Measurements from ENCODE around the gene CCNT1.
"Not testable (repeated sequence)": the region's sequence is repeated elsewhere in the genome, so short reads cannot be mapped to it uniquely, and the experiment has no call there.

The CCNT1 gene

GRCh38 chr12:48691826-48692487, 24.6 kb downstream of the CCNT1 start:
- DNase-seq (ENCODE audit: low read depth in 2 of 2) = no peak

- no peak for DNase-seq (ENCODE audit: low read depth in 2 of 2)
Observed at GRCh38 chr12:48690990-48691389, 25.5 kb downstream of the CCNT1 start.

- DNase-seq (ENCODE audit: low read depth in 2 of 2) = no peak
Observed at GRCh38 chr12:48690436-48690835, 26.1 kb downstream of the CCNT1 start.

GRCh38 chr12:48688836-48689235, 27.7 kb downstream of the CCNT1 start:
- no peak for DNase-seq (ENCODE audit: low read depth in 2 of 2)

- DNase-seq (ENCODE audit: low read depth in 2 of 2) = no peak
Observed at GRCh38 chr12:48687592-48687991, 28.9 kb downstream of the CCNT1 start.

- no peak for DNase-seq (ENCODE audit: low read depth in 2 of 2)
Observed at GRCh38 chr12:48686615-48687334, 29.7 kb downstream of the CCNT1 start.

- no peak for DNase-seq (ENCODE audit: low read depth in 2 of 2)
Observed at GRCh38 chr12:48686037-48686595, 30.4 kb downstream of the CCNT1 start.

- DNase-seq (ENCODE audit: low read depth in 2 of 2) = no peak
Observed at GRCh38 chr12:48683534-48683933, 33.0 kb downstream of the CCNT1 start.

- DNase-seq (ENCODE audit: low read depth in 2 of 2) = no peak
Observed at GRCh38 chr12:48682927-48683326, 33.6 kb downstream of the CCNT1 start.

- not testable (repeated sequence) for DNase-seq (ENCODE audit: low read depth in 2 of 2)
Observed at GRCh38 chr12:48682533-48682905, 34.0 kb downstream of the CCNT1 start.

- peak; percentile 95 to 96 for DNase-seq (ENCODE audit: low read depth in 2 of 2)
Observed at GRCh38 chr12:48681710-48682532, 34.6 kb downstream of the CCNT1 start, which contains the start of gene KANSL2. Gene KANSL2, minus strand, starts transcription at chr12:48682238. Its CDS starts 606 bp downstream, at chr12:48681632.

GRCh38 chr12:48681399-48681709, 35.2 kb downstream of the CCNT1 start:
- DNase-seq (ENCODE audit: low read depth in 2 of 2) = no peak

GRCh38 chr12:48680861-48681260, 35.6 kb downstream of the CCNT1 start:
- DNase-seq (ENCODE audit: low read depth in 2 of 2) = no peak

GRCh38 chr12:48678551-48679185, 37.8 kb downstream of the CCNT1 start:
- DNase-seq (ENCODE audit: low read depth in 2 of 2) = no peak

- DNase-seq (ENCODE audit: low read depth in 2 of 2) = no peak
Observed at GRCh38 chr12:48671231-48671856, 45.2 kb downstream of the CCNT1 start.

- DNase-seq (ENCODE audit: low read depth in 2 of 2) = no peak
Observed at GRCh38 chr12:48668996-48669395, 47.5 kb downstream of the CCNT1 start.

GRCh38 chr12:48659863-48660262, 56.6 kb downstream of the CCNT1 start:
- no peak for DNase-seq (ENCODE audit: low read depth in 2 of 2)

GRCh38 chr12:48651681-48652080, 64.8 kb downstream of the CCNT1 start:
- DNase-seq (ENCODE audit: low read depth in 2 of 2) = peak; percentile 26 to 34

- not testable (repeated sequence) for DNase-seq (ENCODE audit: low read depth in 2 of 2)
Observed at GRCh38 chr12:48645354-48645753, 71.2 kb downstream of the CCNT1 start.

- DNase-seq (ENCODE audit: low read depth in 2 of 2) = no peak
Observed at GRCh38 chr12:48643011-48643410, 73.5 kb downstream of the CCNT1 start.
